Measurements from ENCODE around the gene PCNX1. TPM values are rescaled to one million over a fixed set of nuclear protein-coding genes. Genes with fewer than 3 reads are reported as not detected.
A peak's percentile ranks its signal among the peaks of the same experiment; 100 is the strongest.
"Not testable (repeated sequence)": the region's sequence is repeated elsewhere in the genome, so short reads cannot be mapped to it uniquely, and the experiment has no call there.

PCNX1 gene
- total RNA-seq, 6 experiments from 2014 or later: 35.1 to 49.6 (median 41.1) TPM

- TF ChIP-seq CTCF (IDR thresholded peaks at IDR 0.05): no peak
- H3K4me3 Mint-ChIP-seq: no peak overlapping the region
- H3K4me1 Mint-ChIP-seq (ENCODE audit: low read depth): peaks cover 39% of the 10 kb centered on the region
- H3K27ac Mint-ChIP-seq: peak overlapping the region; percentile 59; the same call in 1 of the 2 replicates
- DNase-seq: peak; percentile 2
- no peaks in the 10 kb centered on the region for H3K27me3 Mint-ChIP-seq (ENCODE audit: insufficient read depth)
- peaks cover 57% of the 10 kb centered on the region for H3K36me3 Mint-ChIP-seq (ENCODE audit: low read depth)
- H3K9me3 Mint-ChIP-seq: peaks cover 3% of the 10 kb centered on the region
These were observed 153.0 kb downstream of the PCNX1 start for GRCh38 chr14:71060274-71060673.

GRCh38 chr14:71060825-71061455 lies 153.7 kb downstream of the PCNX1 start:
- TF ChIP-seq CTCF (IDR thresholded peaks at IDR 0.05): no peak
- Mint-ChIP-seq H3K36me3 (ENCODE audit: low read depth) (peaks cover 63% of the 10 kb centered on the region), H3K27me3 (ENCODE audit: insufficient read depth) (no peaks in the 10 kb centered on the region), H3K4me3 (no peak overlapping the region), H3K27ac (peak overlapping the region; percentile 59), H3K4me1 (ENCODE audit: low read depth) (peaks cover 39% of the 10 kb centered on the region), H3K9me3 (peaks cover 10% of the 10 kb centered on the region)
- DNase-seq: peak; percentile 4

GRCh38 chr14:71061458-71061857 lies 154.2 kb downstream of the PCNX1 start:
- Mint-ChIP-seq H3K27me3 (ENCODE audit: insufficient read depth) (no peaks in the 10 kb centered on the region), H3K9me3 (peaks cover 15% of the 10 kb centered on the region), H3K27ac (peak overlapping the region; percentile 59), H3K36me3 (ENCODE audit: low read depth) (peaks cover 68% of the 10 kb centered on the region), H3K4me1 (ENCODE audit: low read depth) (peaks cover 39% of the 10 kb centered on the region), H3K4me3 (no peak overlapping the region; the same call in 1 of the 2 replicates)
- peak; percentile 33 for DNase-seq
- no peak for TF ChIP-seq CTCF (IDR thresholded peaks at IDR 0.05)

- peaks cover 39% of the 10 kb centered on the region for H3K4me1 Mint-ChIP-seq (ENCODE audit: low read depth)
- H3K9me3 Mint-ChIP-seq: peaks cover 15% of the 10 kb centered on the region
- H3K4me3 Mint-ChIP-seq: no peak overlapping the region
- H3K36me3 Mint-ChIP-seq (ENCODE audit: low read depth): peaks cover 72% of the 10 kb centered on the region
- no peak for DNase-seq
- H3K27me3 Mint-ChIP-seq (ENCODE audit: insufficient read depth): no peaks in the 10 kb centered on the region; the same call in 1 of the 2 replicates
- TF ChIP-seq CTCF (IDR thresholded peaks at IDR 0.05): no peak
- no peak overlapping the region for H3K27ac Mint-ChIP-seq
These were observed 155.5 kb downstream of the PCNX1 start for GRCh38 chr14:71062581-71063303.

GRCh38 chr14:71063351-71063750 lies 156.1 kb downstream of the PCNX1 start:
- peaks cover 39% of the 10 kb centered on the region for H3K4me1 Mint-ChIP-seq (ENCODE audit: low read depth)
- H3K4me3 Mint-ChIP-seq: no peak overlapping the region
- no peak for DNase-seq
- no peak for TF ChIP-seq CTCF (IDR thresholded peaks at IDR 0.05)
- no peaks in the 10 kb centered on the region; the same call in 1 of the 2 replicates for H3K27me3 Mint-ChIP-seq (ENCODE audit: insufficient read depth)
- peaks cover 15% of the 10 kb centered on the region for H3K9me3 Mint-ChIP-seq
- H3K27ac Mint-ChIP-seq: no peak overlapping the region
- peaks cover 67% of the 10 kb centered on the region for H3K36me3 Mint-ChIP-seq (ENCODE audit: low read depth)

- not testable (repeated sequence) for H3K4me3 Mint-ChIP-seq; H3K27me3 Mint-ChIP-seq (ENCODE audit: insufficient read depth); H3K27ac Mint-ChIP-seq; DNase-seq
- Mint-ChIP-seq H3K36me3 (ENCODE audit: low read depth) (peaks cover 62% of the 10 kb centered on the region), H3K4me1 (ENCODE audit: low read depth) (peaks cover 47% of the 10 kb centered on the region), H3K9me3 (peaks cover 15% of the 10 kb centered on the region)
These were observed 157.5 kb downstream of the PCNX1 start for GRCh38 chr14:71064747-71065146.

All from HFFc6 (cell line).